GM12892 (cell line): ENCODE measurements around the gene ERVH48-1.

ENCODE experiments used
- POLR2AphosphoS5 ChIP-seq: IDR thresholded peaks from 2 replicates; pipeline ENCODE4 v1.6.1; 2011; ENCODE audit warnings: low read depth, low read length, control low read depth
- TAF1 ChIP-seq: IDR thresholded peaks from 2 replicates; pipeline ENCODE4 v1.6.1; 2011; ENCODE audit warnings: low read depth, mild to moderate bottlenecking, control low read depth, low read length, borderline replicate concordance

- TF ChIP-seq POLR2AphosphoS5 (no peak), TAF1 (no peak)
Measured at GRCh38 chr21:42923553-42924432, 1.6 kb downstream of the ERVH48-1 start.
